NCI-H1092 (cell line): Measurements from ENCODE around the gene MORN1.

ENCODE experiments used
- DNase-seq: peaks from one replicate; lab custom pipeline; 2025; lab: John Stamatoyannopoulos, UW

MORN1 gene

GRCh38 chr1:2385606-2386280, 5.6 kb downstream of the MORN1 start:
- DNase-seq, result no peak

GRCh38 chr1:2384941-2385481, 6.3 kb downstream of the MORN1 start:
- no peak for DNase-seq

GRCh38 chr1:2384130-2384860, 7.1 kb downstream of the MORN1 start:
- no peak for DNase-seq

GRCh38 chr1:2383576-2383975, 7.8 kb downstream of the MORN1 start:
- DNase-seq, result no peak

GRCh38 chr1:2382621-2383361, 8.6 kb downstream of the MORN1 start:
- no peak for DNase-seq

GRCh38 chr1:2381741-2382620, 9.4 kb downstream of the MORN1 start:
- DNase-seq, result no peak

- DNase-seq, result no peak
Observed at GRCh38 chr1:2380816-2381591, 10.3 kb downstream of the MORN1 start.

GRCh38 chr1:2379733-2380404, 11.5 kb downstream of the MORN1 start:
- no peak for DNase-seq

- DNase-seq, result no peak
Observed at GRCh38 chr1:2378956-2379732, 12.2 kb downstream of the MORN1 start.

GRCh38 chr1:2378441-2378851, 12.9 kb downstream of the MORN1 start:
- DNase-seq, result peak; percentile 42

GRCh38 chr1:2377751-2378440, 13.5 kb downstream of the MORN1 start:
- no peak for DNase-seq

- no peak for DNase-seq
Observed at GRCh38 chr1:2376931-2377672, 14.3 kb downstream of the MORN1 start.

- no peak for DNase-seq
Observed at GRCh38 chr1:2376261-2376741, 15.1 kb downstream of the MORN1 start.

GRCh38 chr1:2375923-2376260, 15.5 kb downstream of the MORN1 start:
- no peak for DNase-seq

GRCh38 chr1:2375246-2375922, 16.0 kb downstream of the MORN1 start:
- DNase-seq, result no peak

- DNase-seq, result no peak
Observed at GRCh38 chr1:2374252-2375155, 16.9 kb downstream of the MORN1 start.
